MM.1S (cell line): ENCODE results near the gene ARFGEF2.

Source experiments
- CTCF ChIP-seq: fragments of 300-600 bp; sonication (generic); IDR thresholded peaks from 2 replicates; pipeline ENCODE4 v1.5.1; 2016; ENCODE audit warnings: antibody characterized with exemption, low read length, mixed read lengths
- EZH2 ChIP-seq: fragments of 300-600 bp; sonication (generic); optimal IDR thresholded peaks from 2 replicates; pipeline ENCODE3; 2017; ENCODE audit warnings: low read depth, mild to moderate bottlenecking, antibody characterized with exemption, low read length, mixed read lengths

GRCh38 chr20:48970681-48971365 is 49.3 kb downstream of the ARFGEF2 start:
- no peak for TF ChIP-seq CTCF
- no peak for TF ChIP-seq EZH2
